ENCODE results near the gene SDK1.
A peak's percentile ranks its signal among the peaks of the same experiment; 100 is the strongest.

The SDK1 gene

DNA sequence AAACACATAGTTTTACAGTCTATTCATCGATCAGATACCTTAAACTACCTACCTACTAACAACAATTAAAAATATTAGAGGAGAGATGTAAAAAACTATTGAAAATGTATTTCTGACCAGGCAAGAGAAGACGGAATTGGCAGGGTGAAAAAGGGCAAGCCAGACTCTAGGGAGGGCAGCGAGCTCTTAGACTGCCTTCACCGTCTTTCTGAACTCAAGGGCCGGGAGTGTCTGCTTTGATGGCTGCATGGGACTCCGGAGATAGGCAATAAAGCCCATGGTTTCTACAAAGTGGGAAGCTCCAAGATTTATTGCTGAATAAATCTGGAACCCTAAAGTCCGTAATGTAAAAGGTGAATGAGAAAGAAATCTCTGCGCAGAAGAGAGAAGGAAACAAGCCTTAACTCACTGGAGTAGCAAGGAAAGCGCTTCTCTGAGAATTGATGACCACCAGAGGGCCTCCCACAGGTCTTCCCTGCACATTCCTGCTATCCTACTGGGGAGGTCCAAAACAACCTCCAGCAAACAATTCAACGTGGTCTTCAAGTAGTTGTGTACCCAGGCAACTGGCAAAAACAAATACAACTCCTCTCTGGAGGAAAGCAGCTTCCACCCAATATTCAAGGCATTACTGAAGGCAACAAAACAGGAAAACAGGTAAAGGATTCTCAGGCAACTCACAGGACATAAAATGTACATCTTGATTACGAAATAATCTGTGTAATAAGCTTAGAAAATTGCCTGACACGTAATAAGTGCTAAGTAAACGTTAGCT, 181.3 kb downstream of the SDK1 start:
- DNase-seq (ENCODE audit: low read depth) = peak; percentile 59
- H3K4me3 ChIP-seq (ENCODE audit: low read length) = no peak overlapping the region
- TF ChIP-seq, protein P1, sequence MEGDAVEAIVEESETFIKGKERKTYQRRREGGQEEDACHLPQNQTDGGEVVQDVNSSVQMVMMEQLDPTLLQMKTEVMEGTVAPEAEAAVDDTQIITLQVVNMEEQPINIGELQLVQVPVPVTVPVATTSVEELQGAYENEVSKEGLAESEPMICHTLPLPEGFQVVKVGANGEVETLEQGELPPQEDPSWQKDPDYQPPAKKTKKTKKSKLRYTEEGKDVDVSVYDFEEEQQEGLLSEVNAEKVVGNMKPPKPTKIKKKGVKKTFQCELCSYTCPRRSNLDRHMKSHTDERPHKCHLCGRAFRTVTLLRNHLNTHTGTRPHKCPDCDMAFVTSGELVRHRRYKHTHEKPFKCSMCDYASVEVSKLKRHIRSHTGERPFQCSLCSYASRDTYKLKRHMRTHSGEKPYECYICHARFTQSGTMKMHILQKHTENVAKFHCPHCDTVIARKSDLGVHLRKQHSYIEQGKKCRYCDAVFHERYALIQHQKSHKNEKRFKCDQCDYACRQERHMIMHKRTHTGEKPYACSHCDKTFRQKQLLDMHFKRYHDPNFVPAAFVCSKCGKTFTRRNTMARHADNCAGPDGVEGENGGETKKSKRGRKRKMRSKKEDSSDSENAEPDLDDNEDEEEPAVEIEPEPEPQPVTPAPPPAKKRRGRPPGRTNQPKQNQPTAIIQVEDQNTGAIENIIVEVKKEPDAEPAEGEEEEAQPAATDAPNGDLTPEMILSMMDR (IDR thresholded peaks at IDR 0.05; ENCODE audit: insufficient read depth, low read depth, low read length, missing control alignments) = peak; percentile 60

DNA sequence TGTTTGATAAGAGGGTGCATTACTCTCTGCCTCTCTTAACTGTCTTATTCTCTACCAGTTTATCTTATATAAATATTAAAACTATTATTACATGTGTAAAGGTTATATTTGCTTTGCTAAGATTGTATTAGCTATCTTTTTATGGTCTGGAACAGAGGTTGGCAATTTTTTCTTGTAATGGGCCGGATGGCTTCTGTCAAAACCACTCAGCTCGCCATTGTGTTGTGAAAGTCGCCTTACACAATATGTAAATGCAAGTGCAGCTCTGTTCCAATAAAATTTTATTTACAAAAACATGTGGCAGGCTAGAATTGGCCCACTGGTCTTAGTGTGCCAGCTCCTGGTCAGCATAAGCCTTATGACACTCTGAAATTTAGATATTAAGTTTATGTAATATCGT, 185.8 kb downstream of the SDK1 start:
- no peak for DNase-seq (ENCODE audit: low read depth)
- H3K4me3 ChIP-seq (ENCODE audit: low read length) = no peak overlapping the region
- TF ChIP-seq, protein P1 (IDR thresholded peaks at IDR 0.05; ENCODE audit: insufficient read depth, low read depth, low read length, missing control alignments) = no peak

DNA sequence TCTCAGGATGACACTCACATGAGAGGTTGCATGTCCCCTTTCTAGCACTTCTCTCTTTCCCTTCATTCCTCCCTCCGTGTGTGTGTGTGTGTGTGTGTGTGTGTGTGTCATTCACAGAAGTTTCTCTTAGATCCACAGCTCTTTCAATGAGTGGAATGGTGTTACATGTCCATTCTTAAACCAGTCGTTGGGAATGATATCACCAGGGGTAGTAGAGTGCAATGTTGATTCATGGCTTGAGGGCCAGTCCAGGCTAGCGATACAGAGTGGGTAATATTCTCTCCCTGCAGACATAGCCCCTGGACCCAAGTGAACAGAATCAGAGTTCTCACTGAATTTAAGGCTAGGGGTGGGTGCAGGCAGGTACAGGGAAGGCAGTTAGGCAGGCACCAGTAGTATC, 187.8 kb downstream of the SDK1 start:
- peak; percentile 37 for DNase-seq (ENCODE audit: low read depth)
- no peak overlapping the region for H3K4me3 ChIP-seq (ENCODE audit: low read length)
- TF ChIP-seq, protein P1 (IDR thresholded peaks at IDR 0.05; ENCODE audit: insufficient read depth, low read depth, low read length, missing control alignments) = no peak

DNA sequence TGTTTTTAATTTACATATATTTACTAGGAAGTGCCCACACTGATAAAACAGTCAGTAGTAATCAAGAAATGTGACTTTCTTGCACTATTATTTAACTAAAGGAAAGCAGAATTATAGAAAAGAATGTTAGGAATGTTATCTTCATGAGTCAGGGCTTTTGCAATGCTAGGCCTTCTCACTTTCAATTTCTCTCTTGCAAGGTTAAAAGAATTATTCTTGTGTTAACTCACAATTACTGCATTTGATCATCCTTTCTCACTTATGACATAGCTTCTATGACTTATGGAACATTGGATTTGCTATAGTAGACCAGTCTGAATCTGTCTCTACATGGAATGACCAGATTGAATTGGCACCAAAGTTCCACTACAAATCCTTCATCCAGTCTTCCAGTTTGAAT, 192.4 kb downstream of the SDK1 start:
- TF ChIP-seq, protein P1 (IDR thresholded peaks at IDR 0.05; ENCODE audit: insufficient read depth, low read depth, low read length, missing control alignments) = no peak
- H3K4me3 ChIP-seq (ENCODE audit: low read length) = no peak overlapping the region
- peak; percentile 59 for DNase-seq (ENCODE audit: low read depth)

DNA sequence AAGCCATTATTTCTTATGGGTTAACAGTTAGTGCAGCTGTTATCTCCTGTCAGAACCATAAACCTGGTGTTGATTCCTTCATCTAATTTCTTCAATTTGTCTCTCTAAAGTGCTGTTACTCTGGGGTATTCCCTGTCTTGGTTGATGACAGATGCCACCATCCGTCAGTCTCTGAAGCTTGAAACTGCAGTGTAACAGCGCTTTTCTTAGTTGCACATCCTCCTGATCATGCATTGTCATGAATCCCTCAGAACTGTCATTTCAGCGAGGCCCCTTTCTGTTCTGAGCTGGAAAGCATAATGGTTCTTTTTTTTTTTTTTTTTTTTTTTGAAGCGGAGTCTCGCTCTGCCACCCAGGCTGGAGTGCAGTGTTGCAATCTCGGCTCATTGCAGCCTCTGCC, 193.9 kb downstream of the SDK1 start:
- H3K4me3 ChIP-seq (ENCODE audit: low read length) = no peak overlapping the region
- DNase-seq (ENCODE audit: low read depth) = no peak
- TF ChIP-seq, protein P1 (IDR thresholded peaks at IDR 0.05; ENCODE audit: insufficient read depth, low read depth, low read length, missing control alignments) = no peak

DNA sequence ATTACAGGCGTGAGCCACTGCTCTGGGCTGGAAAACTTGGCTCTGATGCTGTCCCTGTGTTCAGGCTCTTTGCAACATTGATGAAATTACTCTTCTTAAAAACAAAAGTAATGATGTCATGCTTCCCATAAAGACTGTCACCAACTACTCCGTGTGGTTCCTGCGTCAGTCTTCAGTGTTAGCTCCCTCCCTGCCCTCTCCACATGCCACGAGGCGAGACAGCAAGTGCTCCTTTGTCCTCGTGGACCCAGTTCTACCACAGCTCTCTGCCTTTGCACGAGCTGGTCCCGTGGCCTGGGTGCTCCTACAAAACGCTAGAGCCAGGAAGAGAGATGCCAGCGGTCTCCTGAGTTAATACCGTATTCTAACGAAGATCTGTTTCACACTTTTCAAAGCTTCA, 194.5 kb downstream of the SDK1 start:
- TF ChIP-seq, protein P1 (IDR thresholded peaks at IDR 0.05; ENCODE audit: insufficient read depth, low read depth, low read length, missing control alignments) = no peak
- no peak overlapping the region for H3K4me3 ChIP-seq (ENCODE audit: low read length)
- no peak for DNase-seq (ENCODE audit: low read depth)

DNA sequence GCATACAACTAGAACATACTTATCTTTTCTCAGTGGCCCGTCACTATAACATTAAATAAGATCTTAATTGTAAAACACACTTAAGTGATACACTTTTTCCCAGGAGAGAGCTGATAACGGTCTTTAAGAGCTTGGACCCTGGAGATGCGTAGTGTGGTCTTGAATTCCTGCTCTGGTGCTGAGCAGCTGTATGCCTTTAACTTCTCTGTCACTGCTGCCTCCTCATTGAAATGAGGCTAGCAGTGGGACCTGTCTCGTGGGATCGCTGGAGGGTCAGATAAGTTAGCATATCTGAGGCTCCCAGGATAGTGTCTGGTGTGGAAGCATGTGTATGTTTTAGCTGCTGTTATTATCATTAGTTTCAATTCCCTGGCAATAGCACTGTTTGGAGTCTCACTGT, 194.9 kb downstream of the SDK1 start:
- H3K4me3 ChIP-seq (ENCODE audit: low read length) = no peak overlapping the region
- DNase-seq (ENCODE audit: low read depth) = no peak
- TF ChIP-seq, protein P1 (IDR thresholded peaks at IDR 0.05; ENCODE audit: insufficient read depth, low read depth, low read length, missing control alignments) = no peak
